Measurements from ENCODE around the gene RHOD. TPM values are rescaled to one million over a fixed set of nuclear protein-coding genes. Genes with fewer than 3 reads are reported as not detected.

Gene RHOD
- total and polyA plus RNA-seq, 4 donors: 7.3 to 39.3 (median 16.5) TPM

GRCh38 chr11:67026941-67027340 lies 29.7 kb upstream of the RHOD start:
- H3K36me3 ChIP-seq (ENCODE audit: control insufficient read depth in 4 of 4, insufficient read depth in 4 of 4, low read length in 4 of 4): no peaks in the 10 kb centered on the region
- DNase-seq (no peak), ATAC-seq (ENCODE audit: insufficient read depth, low FRiP score) (no peak)
- peaks cover 3 to 30% (median 14%) of the 10 kb centered on the region in 3 donors for H3K27me3 ChIP-seq (ENCODE audit: control insufficient read depth in 3 of 3, insufficient read depth in 3 of 3, low read length in 2 of 3)
- peaks cover 0 to 3% (median 0%) of the 10 kb centered on the region in 4 donors for H3K9me3 ChIP-seq (ENCODE audit: control insufficient read depth in 4 of 4, insufficient read depth in 3 of 4, low read length in 3 of 4)
- no peak overlapping the region for H3K4me3 ChIP-seq
- no peak overlapping the region for H3K9ac ChIP-seq (ENCODE audit: insufficient read depth in 1 of 2, low read length in 2 of 2)
- WGBS, 2 donors: 86 to 88% methylated on average over 5 of the region's 5 CpGs
- H3K4me1 ChIP-seq (ENCODE audit: control insufficient read depth in 5 of 5, insufficient read depth in 5 of 5, low read length in 5 of 5): peaks cover 0 to 13% (median 5%) of the 10 kb centered on the region in 5 donors
- no peak for TF ChIP-seq CTCF (IDR thresholded peaks at IDR 0.05; ENCODE audit: control extremely low read depth, extremely low read depth)
- H3K27ac ChIP-seq (ENCODE audit: low read depth in 1 of 2, low read length in 1 of 2): no peak overlapping the region

GRCh38 chr11:67027483-67027930 lies 29.1 kb upstream of the RHOD start:
- Histone ChIP-seq H3K27ac (ENCODE audit: low read depth in 1 of 2, low read length in 1 of 2) (no peak overlapping the region), H3K27me3 (ENCODE audit: control insufficient read depth in 3 of 3, insufficient read depth in 3 of 3, low read length in 2 of 3) (peaks cover 3 to 25% (median 9%) of the 10 kb centered on the region in 3 donors), H3K4me1 (ENCODE audit: control insufficient read depth in 5 of 5, insufficient read depth in 5 of 5, low read length in 5 of 5) (peaks cover 0 to 11% (median 2%) of the 10 kb centered on the region in 5 donors), H3K9me3 (ENCODE audit: control insufficient read depth in 4 of 4, insufficient read depth in 3 of 4, low read length in 3 of 4) (peaks cover 0 to 3% (median 0%) of the 10 kb centered on the region in 4 donors), H3K4me3 (no peak overlapping the region), H3K9ac (ENCODE audit: insufficient read depth in 1 of 2, low read length in 2 of 2) (no peak overlapping the region), H3K36me3 (ENCODE audit: control insufficient read depth in 4 of 4, insufficient read depth in 4 of 4, low read length in 4 of 4) (no peaks in the 10 kb centered on the region)
- ATAC-seq (ENCODE audit: insufficient read depth, low FRiP score): no peak
- DNase-seq: peak in 1 of 3 donors; percentile 14
- WGBS, 2 donors: 72 to 75% methylated on average over 12 of the region's 12 CpGs
- TF ChIP-seq CTCF (IDR thresholded peaks at IDR 0.05; ENCODE audit: control extremely low read depth, extremely low read depth): no peak

GRCh38 chr11:67027943-67028542 lies 28.6 kb upstream of the RHOD start:
- 88 to 90% methylated on average over 6 of the region's 6 CpGs for WGBS, 2 donors
- H3K27ac ChIP-seq (ENCODE audit: low read depth in 1 of 2, low read length in 1 of 2): no peak overlapping the region
- no peaks in the 10 kb centered on the region for H3K36me3 ChIP-seq (ENCODE audit: control insufficient read depth in 4 of 4, insufficient read depth in 4 of 4, low read length in 4 of 4)
- H3K9ac ChIP-seq (ENCODE audit: insufficient read depth in 1 of 2, low read length in 2 of 2): no peak overlapping the region
- peaks cover 0 to 7% (median 0%) of the 10 kb centered on the region in 5 donors for H3K4me1 ChIP-seq (ENCODE audit: control insufficient read depth in 5 of 5, insufficient read depth in 5 of 5, low read length in 5 of 5)
- ATAC-seq (ENCODE audit: insufficient read depth, low FRiP score) (no peak), DNase-seq (no peak)
- H3K27me3 ChIP-seq (ENCODE audit: control insufficient read depth in 3 of 3, insufficient read depth in 3 of 3, low read length in 2 of 3): peaks cover 3 to 20% (median 6%) of the 10 kb centered on the region in 3 donors
- H3K9me3 ChIP-seq (ENCODE audit: control insufficient read depth in 4 of 4, insufficient read depth in 3 of 4, low read length in 3 of 4): peaks cover 0 to 3% (median 0%) of the 10 kb centered on the region in 4 donors
- TF ChIP-seq CTCF (IDR thresholded peaks at IDR 0.05; ENCODE audit: control extremely low read depth, extremely low read depth): no peak
- no peak overlapping the region for H3K4me3 ChIP-seq
